CD4-positive, alpha-beta T cell treated with Interleukin-4 for 4 hours (primary cell): ENCODE measurements around the gene FBXO30.
A peak's percentile ranks its signal among the peaks of the same experiment; 100 is the strongest.

Experiments used
- DNase-seq: peaks from one replicate; pipeline ENCODE4 v3.0.0-alpha.2; 2020

FBXO30 gene

GRCh38 chr6:145814501-145815308, at the start of gene FBXO30:
Gene FBXO30 (minus strand): TSS chr6:145814795. CDS start chr6:145806405, 8,390 bp downstream.
- peak; percentile 83 for DNase-seq

GRCh38 chr6:145863988-145864616, 49.5 kb upstream of the FBXO30 start:
- DNase-seq = no peak

GRCh38 chr6:145863366-145863765, 48.8 kb upstream of the FBXO30 start:
- no peak for DNase-seq

- DNase-seq = no peak
These were observed 46.0 kb upstream of the FBXO30 start for GRCh38 chr6:145860562-145860961.

GRCh38 chr6:145850671-145851070, 36.1 kb upstream of the FBXO30 start:
- DNase-seq = no peak

- no peak for DNase-seq
These were observed 33.9 kb upstream of the FBXO30 start for GRCh38 chr6:145848541-145848940.

GRCh38 chr6:145845557-145845956, 31.0 kb upstream of the FBXO30 start:
- DNase-seq = peak; percentile 52

GRCh38 chr6:145844933-145845540, 30.4 kb upstream of the FBXO30 start:
- DNase-seq = no peak

GRCh38 chr6:145842693-145843546, 28.3 kb upstream of the FBXO30 start:
- DNase-seq = no peak

- no peak for DNase-seq
These were observed 27.1 kb upstream of the FBXO30 start for GRCh38 chr6:145841668-145842067.

- DNase-seq = no peak
These were observed 25.1 kb upstream of the FBXO30 start for GRCh38 chr6:145839653-145840052.

GRCh38 chr6:145838305-145838704, 23.7 kb upstream of the FBXO30 start:
- no peak for DNase-seq

GRCh38 chr6:145836772-145837171, 22.2 kb upstream of the FBXO30 start:
- DNase-seq = no peak

- DNase-seq = no peak
These were observed 21.6 kb upstream of the FBXO30 start for GRCh38 chr6:145836170-145836569.

GRCh38 chr6:145830612-145831011, 16.0 kb upstream of the FBXO30 start:
- no peak for DNase-seq

- no peak for DNase-seq
These were observed 15.4 kb upstream of the FBXO30 start for GRCh38 chr6:145829950-145830349.

- DNase-seq = no peak
These were observed 14.5 kb upstream of the FBXO30 start for GRCh38 chr6:145829102-145829501.

- DNase-seq = no peak
These were observed 9.7 kb upstream of the FBXO30 start for GRCh38 chr6:145824344-145824743.

- DNase-seq = no peak
These were observed 8.8 kb upstream of the FBXO30 start for GRCh38 chr6:145823328-145823944.

- DNase-seq = no peak
These were observed 7.9 kb upstream of the FBXO30 start for GRCh38 chr6:145822456-145822855.

- peak; percentile 40 for DNase-seq
These were observed 5.4 kb upstream of the FBXO30 start for GRCh38 chr6:145819994-145820393.

GRCh38 chr6:145818796-145819195, 4.2 kb upstream of the FBXO30 start:
- no peak for DNase-seq

GRCh38 chr6:145816392-145816791, 1.8 kb upstream of the FBXO30 start:
- no peak for DNase-seq
